Measurements from ENCODE around the gene HDAC4.

- TF ChIP-seq SP1 (IDR thresholded peaks at IDR 0.05) (no peak), MAX (IDR thresholded peaks at IDR 0.05) (no peak), JUND (IDR thresholded peaks at IDR 0.05) (no peak)
These were observed 92.8 kb downstream of the HDAC4 start for GRCh38 chr2:239307921-239308613.
